HG02798 (cell line): ENCODE results near the gene WNK3.

Experiments used
- ATAC-seq: cut with Tn5 transposase; IDR thresholded peaks from one replicate; pipeline ENCODE4 v1.9.1; 2021; ENCODE audit warnings: mild to moderate bottlenecking; ENCODE audit not compliant: unreplicated experiment, poor library complexity

Gene WNK3

GRCh38 chrX:54246866-54247265 lies 111.0 kb downstream of the WNK3 start:
- no peak for ATAC-seq

DNA sequence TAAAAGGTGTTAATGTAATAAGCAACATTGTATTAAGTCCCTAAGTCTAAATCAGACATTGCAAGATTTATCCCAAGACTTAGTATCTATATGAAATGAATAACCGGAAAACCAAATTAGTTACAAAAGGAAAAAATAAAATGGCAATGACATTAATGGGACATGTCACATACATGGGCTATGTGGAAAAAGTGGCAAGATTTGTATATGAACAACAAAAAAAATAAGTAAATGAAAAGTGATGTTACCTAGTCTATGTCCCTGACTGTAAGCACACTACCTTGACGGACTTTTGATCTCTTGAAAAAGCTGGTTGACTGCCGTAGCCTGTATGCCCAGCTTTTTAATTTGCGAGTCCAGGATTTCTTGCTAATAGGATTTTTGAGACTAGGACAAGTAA lies 119.3 kb downstream of the WNK3 start:
- no peak for ATAC-seq

DNA sequence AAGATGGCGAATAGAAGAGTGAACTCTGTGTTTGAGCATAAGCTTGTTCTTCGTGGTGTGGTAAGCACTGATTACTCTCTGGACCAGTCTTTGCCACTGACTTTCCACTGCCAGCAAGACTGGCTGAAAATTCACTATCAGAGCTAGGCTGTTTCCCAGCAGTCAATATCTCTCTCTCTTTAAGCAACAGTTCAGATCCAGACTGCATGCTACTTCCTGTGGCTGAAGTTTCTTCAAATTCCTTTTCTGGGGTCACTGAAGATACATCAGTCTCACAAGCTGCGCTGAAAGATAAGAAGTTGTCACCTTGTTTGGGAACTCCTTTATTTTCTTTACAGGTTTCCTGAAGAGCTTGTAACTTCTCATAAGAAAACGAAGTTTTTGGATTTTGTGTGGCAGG lies 120.8 kb downstream of the WNK3 start:
- ATAC-seq = no peak

DNA sequence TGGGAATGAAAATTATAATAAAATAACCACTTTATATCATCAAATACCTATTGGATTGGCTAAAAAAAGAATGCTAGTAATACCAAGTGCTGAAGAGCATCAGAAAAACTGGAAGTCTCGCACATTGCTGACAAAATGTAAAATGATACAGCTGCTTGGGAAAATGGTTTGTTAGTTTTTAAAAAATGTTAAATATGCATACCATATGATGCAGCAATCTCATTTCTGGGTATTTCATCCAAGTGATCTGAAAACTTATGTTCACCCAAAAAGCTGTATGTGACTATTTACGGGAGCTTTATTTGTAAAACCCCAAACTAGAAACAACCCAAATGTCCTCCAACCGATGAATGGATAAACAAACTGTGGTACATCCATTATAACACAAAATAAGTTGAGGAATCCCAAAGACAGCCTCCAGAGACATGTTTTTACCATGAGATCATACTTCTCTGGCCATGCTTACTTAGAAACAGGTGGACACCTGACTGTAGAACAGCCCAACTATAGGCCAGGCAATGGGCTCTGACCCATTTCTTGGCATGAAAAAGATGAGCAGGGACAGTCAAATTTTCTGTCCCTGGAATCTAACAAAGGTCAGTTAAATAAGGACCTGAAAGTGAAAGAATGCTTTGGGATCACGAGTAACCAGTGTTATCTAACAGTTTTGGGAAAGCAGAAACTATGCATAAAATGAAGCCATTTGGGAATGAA lies 127.3 kb downstream of the WNK3 start:
- no peak for ATAC-seq

- no peak for ATAC-seq
Observed at GRCh38 chrX:54223581-54223980, 134.3 kb downstream of the WNK3 start.

GRCh38 chrX:54213603-54214002 lies 144.2 kb downstream of the WNK3 start:
- ATAC-seq = no peak

- no peak for ATAC-seq
Observed at GRCh38 chrX:54208531-54208930, 149.3 kb downstream of the WNK3 start.

- ATAC-seq = no peak
Observed at GRCh38 chrX:54198262-54198661, 159.6 kb downstream of the WNK3 start.

- no peak for ATAC-seq
Observed at GRCh38 chrX:54194982-54195588, 162.8 kb downstream of the WNK3 start.

DNA sequence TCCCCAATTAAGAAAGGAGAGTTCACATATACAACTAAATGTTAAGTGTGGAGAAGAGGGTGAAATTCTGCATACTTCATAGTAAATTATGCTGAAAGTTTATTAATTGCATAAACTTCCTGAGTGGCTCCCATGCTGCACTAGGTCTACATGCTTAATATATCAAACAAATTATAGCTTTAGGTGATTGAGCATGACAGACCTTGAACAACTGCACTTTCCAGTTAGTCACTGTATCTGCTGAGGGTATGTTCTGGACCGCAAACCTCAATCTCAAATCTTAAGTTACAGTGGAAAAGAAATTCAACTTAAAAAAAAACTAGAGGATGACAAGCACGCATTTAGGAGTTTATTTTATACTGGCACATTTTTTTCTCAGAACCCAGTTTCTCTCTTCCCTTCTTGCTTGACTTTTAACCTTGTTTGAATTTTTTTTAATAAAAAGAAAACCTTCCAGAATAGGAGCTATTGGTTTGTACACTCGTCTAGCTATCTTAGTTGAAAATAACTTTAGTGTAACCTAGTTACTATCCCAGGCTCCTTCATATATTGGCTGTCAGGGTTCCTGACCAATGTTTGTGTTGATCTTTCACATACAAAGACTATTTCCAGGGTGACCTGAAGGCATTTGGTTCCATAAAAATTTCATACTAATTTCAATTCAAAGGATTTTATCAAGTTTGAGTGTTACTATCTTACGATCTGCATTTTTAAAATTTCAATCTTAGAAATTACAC lies 164.6 kb downstream of the WNK3 start:
- ATAC-seq = no peak

- no peak for ATAC-seq
Observed at GRCh38 chrX:54184474-54184873, 173.4 kb downstream of the WNK3 start.

- ATAC-seq = peak; percentile 45
Observed at GRCh38 chrX:54182864-54183613, 174.8 kb downstream of the WNK3 start, which contains the start of gene FAM120C. TSS of gene FAM120C (minus strand) at chrX:54183254. CDS start at chrX:54183198, 56 bp downstream.

GRCh38 chrX:54182194-54182863 lies 175.5 kb downstream of the WNK3 start:
- peak; percentile 69 for ATAC-seq

DNA sequence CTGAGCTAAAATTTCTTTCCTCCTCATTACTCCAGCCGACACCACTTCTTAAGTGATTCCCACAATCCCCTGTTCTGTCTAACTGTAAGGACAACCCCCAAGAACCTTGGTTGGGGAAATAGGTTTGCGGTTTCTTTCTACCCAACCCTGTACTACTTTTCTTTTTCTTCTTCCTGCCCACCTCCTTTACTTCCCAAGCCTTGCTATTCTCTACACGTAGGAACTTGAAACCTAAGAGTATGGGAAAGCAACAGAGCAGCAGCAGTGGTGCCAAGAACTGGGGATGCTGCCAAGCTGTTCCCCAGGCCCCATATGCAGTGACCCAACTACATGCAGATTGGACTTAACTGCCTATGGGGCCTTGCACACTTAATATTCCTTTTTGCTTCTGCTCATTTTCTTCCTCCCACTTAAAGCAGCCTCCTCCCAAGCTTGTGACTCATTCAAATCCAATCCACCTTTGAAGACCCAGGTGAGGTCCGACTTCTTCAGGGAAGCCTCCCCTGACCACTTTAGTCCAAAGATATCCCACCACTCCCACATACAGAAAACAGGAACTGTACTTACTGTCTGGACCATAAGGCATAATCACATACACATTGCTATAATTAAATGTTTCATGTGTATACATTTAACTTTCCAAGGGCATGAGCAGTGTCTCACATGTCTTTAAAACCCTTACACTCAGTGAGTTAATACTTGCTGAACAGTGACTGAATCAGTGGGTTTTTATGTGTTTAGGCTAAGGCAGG lies 176.5 kb downstream of the WNK3 start:
- no peak for ATAC-seq

DNA sequence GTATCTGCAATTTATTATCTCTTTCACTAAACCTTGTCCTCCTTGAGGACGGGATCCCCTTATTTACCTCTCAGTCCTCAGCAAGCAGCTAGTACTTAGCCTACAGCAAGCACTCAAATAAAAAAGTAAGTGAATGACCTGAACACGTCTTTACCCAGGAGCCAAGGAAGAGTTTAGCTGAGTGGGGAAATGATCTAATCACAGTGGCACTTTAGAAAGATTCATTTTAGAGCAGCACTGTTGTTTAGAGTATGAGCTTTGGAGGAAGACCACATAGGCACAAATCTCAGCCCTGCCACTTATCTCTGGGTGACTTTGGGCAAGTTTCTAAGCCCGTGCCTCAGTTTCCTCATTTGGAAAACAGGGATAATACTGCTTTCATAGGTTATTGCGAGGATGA lies 177.4 kb downstream of the WNK3 start:
- ATAC-seq = no peak

DNA sequence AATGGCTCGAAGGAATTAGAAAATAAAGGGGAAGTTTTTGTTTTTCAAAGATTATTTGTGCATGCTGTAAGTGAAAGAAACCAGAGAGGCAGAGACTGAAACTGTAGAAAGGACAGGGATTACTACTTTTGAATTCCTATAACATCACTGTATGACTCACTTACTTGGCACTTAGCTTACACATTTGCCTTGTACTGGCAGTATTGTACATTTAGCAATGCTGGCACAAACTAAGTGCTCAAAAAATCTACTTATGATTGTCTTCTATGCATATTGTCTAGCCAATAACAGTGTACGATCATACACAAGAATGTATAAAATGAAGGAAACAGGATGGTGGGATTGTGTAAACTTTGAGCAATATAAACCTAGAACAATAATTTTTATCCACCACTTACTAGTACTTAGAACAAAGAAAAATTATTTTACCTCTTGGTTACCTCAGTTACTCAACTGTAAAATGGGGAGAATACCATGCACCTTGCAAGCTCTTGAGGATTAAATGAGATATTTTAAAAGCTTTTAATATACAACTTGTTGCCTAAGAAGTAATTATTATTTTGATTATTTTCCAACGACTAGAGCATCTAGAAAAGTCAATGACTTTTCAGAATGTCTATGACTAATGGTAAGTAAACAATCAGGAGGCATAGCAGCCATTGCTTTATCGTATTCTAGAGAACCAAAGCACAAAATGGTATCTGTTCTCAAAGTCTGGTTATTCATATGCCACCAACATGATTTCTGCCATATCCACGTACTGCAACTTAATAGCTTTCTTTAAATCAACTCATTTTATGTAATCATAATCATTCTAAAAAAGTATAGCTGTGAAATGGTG lies 179.5 kb downstream of the WNK3 start:
- ATAC-seq = peak; percentile 29

DNA sequence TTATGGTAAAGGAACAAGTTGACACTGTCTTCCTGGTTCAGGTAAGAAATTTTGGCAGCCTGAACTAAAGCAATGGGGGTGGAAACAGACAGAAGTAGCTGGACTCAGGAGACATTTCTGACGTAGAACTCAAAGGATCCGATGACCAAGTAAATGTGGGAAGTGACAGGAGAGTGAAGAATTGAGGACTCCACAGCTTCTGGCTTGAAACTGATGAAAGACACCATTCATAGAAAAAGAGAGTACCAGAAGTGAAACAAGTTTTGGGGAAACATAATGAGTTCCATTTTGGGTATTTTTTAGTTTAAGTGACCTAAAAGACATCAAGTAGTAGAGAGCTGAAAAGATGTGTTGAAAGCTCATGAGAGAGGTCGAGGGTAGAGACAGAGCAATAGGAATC lies 180.5 kb downstream of the WNK3 start:
- ATAC-seq = no peak

DNA sequence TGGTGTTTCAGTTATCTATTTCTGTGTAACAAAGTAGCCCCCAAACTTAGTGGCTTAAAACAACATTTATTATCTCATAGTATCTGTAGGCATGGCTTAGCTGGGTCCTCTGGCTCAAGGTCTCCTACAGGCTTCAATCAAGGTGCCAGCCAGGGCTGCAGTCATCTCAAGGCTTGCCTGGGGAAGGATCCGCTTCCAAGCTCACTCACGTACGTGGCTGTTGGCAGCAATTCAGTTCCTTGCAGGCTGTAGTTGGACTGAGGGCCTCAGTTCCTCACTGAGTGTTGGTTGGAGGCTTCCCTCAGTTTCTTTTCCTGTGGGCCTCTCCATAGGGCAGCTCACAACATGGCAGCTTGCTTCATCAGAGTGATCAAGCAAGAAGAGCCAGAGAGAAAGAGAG lies 184.1 kb downstream of the WNK3 start:
- no peak for ATAC-seq

DNA sequence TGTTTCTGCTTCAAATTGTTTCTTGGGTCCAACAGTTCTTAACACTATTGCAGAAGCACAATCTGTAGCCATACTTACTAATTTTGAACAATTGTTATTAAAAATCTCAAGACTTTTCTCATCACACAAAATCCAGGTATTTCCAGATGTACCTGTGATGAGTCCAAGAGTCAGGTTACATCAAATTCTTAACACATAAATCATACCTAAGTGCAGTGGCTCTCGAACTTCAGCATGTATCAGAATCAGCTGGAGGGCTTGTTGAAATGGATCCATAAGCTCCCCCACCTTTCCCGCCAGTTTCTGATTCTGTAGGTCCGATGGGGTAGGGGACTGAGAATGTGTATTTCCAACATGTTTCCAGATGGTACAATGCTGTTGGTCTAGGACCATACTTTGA lies 185.4 kb downstream of the WNK3 start:
- no peak for ATAC-seq
